GM18505 (cell line): ENCODE results near the gene CTRB1.
"Not testable (repeated sequence)": the region's sequence is repeated elsewhere in the genome, so short reads cannot be mapped to it uniquely, and the experiment has no call there.

Experiments
- ATAC-seq: cut with Tn5 transposase; IDR thresholded peaks from one replicate; pipeline ENCODE4 v1.9.1; 2021; ENCODE audit not compliant: unreplicated experiment
- POLR2A ChIP-seq: IDR thresholded peaks from 4 replicates; pipeline ENCODE4 v1.6.1; 2011; ENCODE audit warnings: borderline replicate concordance; ENCODE audit not compliant: insufficient read depth, insufficient read length; ENCODE audit errors: extremely low read depth

Gene CTRB1

GRCh38 chr16:75236232-75236631 lies 17.4 kb downstream of the CTRB1 start:
- no peak for ATAC-seq
- no peak for TF ChIP-seq POLR2A

- no peak for ATAC-seq
- TF ChIP-seq POLR2A, result no peak
These were observed 18.1 kb downstream of the CTRB1 start for GRCh38 chr16:75236736-75237397.

- TF ChIP-seq POLR2A, result no peak
- no peak for ATAC-seq
These were observed 18.8 kb downstream of the CTRB1 start for GRCh38 chr16:75237398-75238131.

- ATAC-seq, result no peak
These were observed 19.5 kb downstream of the CTRB1 start for GRCh38 chr16:75238132-75238852.

GRCh38 chr16:75238853-75239541 lies 20.2 kb downstream of the CTRB1 start:
- no peak for ATAC-seq

More at GRCh38 chr16:75238132-75238852, 19.5 kb downstream of the CTRB1 start:
- TF ChIP-seq POLR2A, result no peak

GRCh38 chr16:75239542-75240122 lies 20.8 kb downstream of the CTRB1 start:
- ATAC-seq, result no peak
- no peak for TF ChIP-seq POLR2A

More at GRCh38 chr16:75238853-75239541, 20.2 kb downstream of the CTRB1 start:
- TF ChIP-seq POLR2A, result no peak

GRCh38 chr16:75240633-75241032 lies 21.8 kb downstream of the CTRB1 start:
- not testable (repeated sequence) for ATAC-seq

GRCh38 chr16:75241412-75241811 lies 22.6 kb downstream of the CTRB1 start:
- ATAC-seq, result no peak
- no peak for TF ChIP-seq POLR2A

- TF ChIP-seq POLR2A, result no peak
- no peak for ATAC-seq
These were observed 23.2 kb downstream of the CTRB1 start for GRCh38 chr16:75241955-75242354.

- not testable (repeated sequence) for ATAC-seq
These were observed 23.8 kb downstream of the CTRB1 start for GRCh38 chr16:75242436-75243078.

GRCh38 chr16:75243667-75244224 lies 25.0 kb downstream of the CTRB1 start:
- ATAC-seq, result no peak

GRCh38 chr16:75244225-75244809 lies 25.5 kb downstream of the CTRB1 start:
- no peak for TF ChIP-seq POLR2A
- no peak for ATAC-seq

More at GRCh38 chr16:75243667-75244224, 25.0 kb downstream of the CTRB1 start:
- no peak for TF ChIP-seq POLR2A
